A549 (cell line): Measurements from ENCODE around the gene AFG3L2. TPM values are rescaled to one million over a fixed set of nuclear protein-coding genes. Genes with fewer than 3 reads are reported as not detected.

Experiments
- ATAC-seq, 2 experiments: fragments of 200-7000 bp in 1 of 2; fragments of >200 bp in 1 of 2; cut with Nextera tagmentation in 1 of 2; cut with Tn5 transposase in 1 of 2; 3 replicates each; pipeline versions ENCODE4 v1.8.0 to v1.9.1; 2018 to 2020; ENCODE audit warnings: mild to moderate bottlenecking in 1 of 2, moderate library complexity in 1 of 2
- CTCF ChIA-PET: fragments of 300-600 bp; sonication (Branson Sonifier 250); formaldehyde crosslinking; extraction: SDS; loops from one replicate; lab custom pipeline; 2021; ENCODE audit warnings: antibody characterized with exemption, inconsistent platforms; lab: Yijun Ruan, JAX
- POLR2A ChIA-PET: fragments of 350-600 bp; formaldehyde crosslinking; extraction: SDS; loops from one replicate; lab custom pipeline; 2021; ENCODE audit warnings: antibody characterized with exemption, inconsistent platforms; lab: Yijun Ruan, JAX
- DNase-seq, 2 experiments: peaks; one replicate each; pipeline versions ENCODE4 v3.0.0 to v3.0.0-alpha.2; 2011 to 2016; ENCODE audit warnings: low read depth in 1 of 2, low spot score in 1 of 2
- FAIRE-seq: peaks from 2 replicates; lab custom pipeline; 2011; peaks lifted over from hg19 to GRCh38; lab: Jason Lieb, UNC
- H3K27ac ChIP-seq, 2 experiments: fragments of >200 bp; sonication (Bioruptor Twin); formaldehyde crosslinking; 3 replicates each; pipeline ENCODE4 v1.5.1; 2016 to 2017
- H3K4me1 ChIP-seq: fragments of >200 bp; sonication (Bioruptor Twin); formaldehyde crosslinking; 3 replicates; pipeline ENCODE4 v1.6.1; 2016
- H3K4me2 ChIP-seq: fragments of >200 bp; sonication (Bioruptor Twin); formaldehyde crosslinking; 3 replicates; pipeline ENCODE4 v1.6.1; 2016
- H3K4me3 ChIP-seq: fragments of >200 bp; sonication (Bioruptor Twin); formaldehyde crosslinking; 3 replicates; pipeline ENCODE4 v1.5.1; 2016
- H3K9me3 ChIP-seq: fragments of >200 bp; sonication (Bioruptor Twin); formaldehyde crosslinking; 3 replicates; pipeline ENCODE4 v1.6.1; 2016
- CBX2 ChIP-seq: fragments of 200-600 bp; sonication (generic); IDR thresholded peaks from 2 replicates; pipeline ENCODE4 v1.6.1; 2016; ENCODE audit warnings: low read depth, mild to moderate bottlenecking, borderline replicate concordance
- CBX8 ChIP-seq: fragments of 200-600 bp; sonication (generic); IDR thresholded peaks from 2 replicates; pipeline ENCODE4 v1.6.1; 2016
- CEBPB ChIP-seq, 2 experiments: fragments of >200 bp in 1 of 2; sonication (Bioruptor Twin) in 1 of 2; formaldehyde crosslinking in 1 of 2; IDR thresholded peaks; 2 replicates each; pipeline ENCODE4 v1.6.1; 2012 to 2016
- EHMT2 ChIP-seq: fragments of 200-600 bp; sonication (generic); IDR thresholded peaks from 2 replicates; pipeline ENCODE4 v1.6.1; 2016; ENCODE audit warnings: antibody characterized with exemption, low read depth, mild to moderate bottlenecking, moderate library complexity
- EP300 ChIP-seq, 2 experiments: fragments of >200 bp; sonication (Bioruptor Twin); formaldehyde crosslinking; IDR thresholded peaks; 2 replicates in 1 of 2; 3 replicates in 1 of 2; pipeline ENCODE4 v1.6.1; 2016 to 2017
- FOSB ChIP-seq: fragments of 250-450 bp; sonication (Bioruptor Pico); IDR thresholded peaks from 2 replicates; pipeline ENCODE4 v1.5.0; 2020; ENCODE audit warnings: mild to moderate bottlenecking, moderate library complexity
- FOSL2 ChIP-seq, 2 experiments: fragments of 450-650 bp in 1 of 2; fragments of >200 bp in 1 of 2; sonication (Bioruptor Twin) in 1 of 2; formaldehyde crosslinking; IDR thresholded peaks; 2 replicates each; pipeline versions ENCODE4 v1.5.0 to v1.6.1; 2016 to 2020; ENCODE audit warnings: mild to moderate bottlenecking in 1 of 2, moderate library complexity in 1 of 2
- HDAC2 ChIP-seq: fragments of 200-600 bp; sonication (generic); IDR thresholded peaks from 2 replicates; pipeline ENCODE4 v1.6.1; 2016
- HEYL ChIP-seq: fragments of 250-450 bp; sonication (Bioruptor Pico); IDR thresholded peaks from 2 replicates; pipeline ENCODE4 v1.8.0; 2021; ENCODE audit warnings: mild to moderate bottlenecking, moderate library complexity
- HOXA7 ChIP-seq: fragments of 250-450 bp; sonication (Bioruptor Pico); IDR thresholded peaks from 2 replicates; pipeline ENCODE4 v1.5.0; 2020; ENCODE audit warnings: mild to moderate bottlenecking, moderate library complexity
- HOXB5 ChIP-seq: fragments of 250-450 bp; sonication (Bioruptor Pico); IDR thresholded peaks from 2 replicates; pipeline ENCODE4 v1.5.0; 2020; ENCODE audit warnings: mild to moderate bottlenecking, moderate library complexity
- JUNB ChIP-seq: fragments of >200 bp; sonication (Bioruptor Twin); formaldehyde crosslinking; IDR thresholded peaks from 2 replicates; pipeline ENCODE4 v1.6.1; 2016
- KDM1A ChIP-seq: fragments of 200-600 bp; sonication (generic); IDR thresholded peaks from 2 replicates; pipeline ENCODE4 v1.6.1; 2016; ENCODE audit warnings: low read depth, mild to moderate bottlenecking
- KDM5A ChIP-seq: fragments of 200-600 bp; sonication (generic); IDR thresholded peaks from 2 replicates; pipeline ENCODE4 v1.6.1; 2016; ENCODE audit warnings: antibody characterized with exemption, mild to moderate bottlenecking
- MAZ ChIP-seq: fragments of 150-350 bp; IDR thresholded peaks from 2 replicates; pipeline ENCODE4 v1.6.1; 2014; ENCODE audit warnings: antibody characterized with exemption, low read depth, low read length, borderline replicate concordance
- NPAS2 ChIP-seq: fragments of 250-450 bp; sonication (Bioruptor Pico); IDR thresholded peaks from 2 replicates; pipeline ENCODE4 v1.8.0; 2022; ENCODE audit warnings: mild to moderate bottlenecking, moderate library complexity, borderline replicate concordance
- POLR2A ChIP-seq: IDR thresholded peaks from 2 replicates; pipeline ENCODE4 v1.6.1; 2012; ENCODE audit warnings: mild to moderate bottlenecking, low read length
- POLR2AphosphoS2 ChIP-seq: conservative IDR thresholded peaks from 2 replicates; pipeline ENCODE4 v1.6.1; 2012; ENCODE audit warnings: low read length, improper control_type of control experiment, inconsistent platforms
- RAD21 ChIP-seq, 2 experiments: fragments of >200 bp in 1 of 2; sonication (Bioruptor Twin) in 1 of 2; formaldehyde crosslinking in 1 of 2; IDR thresholded peaks in 1 of 2; conservative IDR thresholded peaks in 1 of 2; 2 replicates in 1 of 2; 3 replicates in 1 of 2; pipeline ENCODE4 v1.6.1; 2012 to 2018; ENCODE audit warnings: inconsistent platforms in 1 of 2
- RARB ChIP-seq: fragments of 250-450 bp; sonication (Bioruptor Pico); IDR thresholded peaks from 2 replicates; pipeline ENCODE4 v1.8.0; 2021; ENCODE audit warnings: mild to moderate bottlenecking, moderate library complexity
- RNF2 ChIP-seq: fragments of 200-600 bp; sonication (generic); IDR thresholded peaks from 2 replicates; pipeline ENCODE4 v1.6.1; 2016; ENCODE audit warnings: low read depth, mild to moderate bottlenecking, antibody characterized with exemption, moderate library complexity, borderline replicate concordance
- SMC3 ChIP-seq: fragments of >200 bp; sonication (Bioruptor Twin); formaldehyde crosslinking; IDR thresholded peaks from 3 replicates; pipeline ENCODE4 v1.6.1; 2018; ENCODE audit warnings: inconsistent platforms
- ZC3H11A ChIP-seq: fragments of 450-650 bp; IDR thresholded peaks from 2 replicates; pipeline ENCODE4 v1.6.1; 2014; ENCODE audit warnings: antibody characterized with exemption, mild to moderate bottlenecking
- ZFP36 ChIP-seq: fragments of 450-650 bp; IDR thresholded peaks from 2 replicates; pipeline ENCODE4 v1.6.1; 2014; ENCODE audit warnings: borderline replicate concordance; ENCODE audit not compliant: partially characterized antibody
- ZNF302 ChIP-seq: fragments of 250-450 bp; sonication (Bioruptor Pico); IDR thresholded peaks from 2 replicates; pipeline ENCODE4 v1.9.0; 2021; ENCODE audit warnings: inconsistent platforms, mild to moderate bottlenecking, moderate library complexity
- ZSCAN20 ChIP-seq: fragments of 250-450 bp; sonication (Bioruptor Pico); IDR thresholded peaks from 2 replicates; pipeline ENCODE4 v1.8.0; 2022; ENCODE audit warnings: mild to moderate bottlenecking, moderate library complexity
- WGBS: methylation state at CpG from one replicate; pipeline ENCODE4 v1.1.6; 2017; ENCODE audit errors: missing lambda C conversion rate; 5-methylcytosine and 5-hydroxymethylcytosine counted together
- polyA plus RNA-seq, 4 experiments: library from polyadenylated mRNA; depleted of rRNA in 3 of 4; stranded (reverse); fragments of >200 nt; fragmentation: RNase III in 1 of 4; extraction: RNeasy Plus Mini Kit Qiagen cat#74134 plus additional on column Dnase treatment in 1 of 4; gene quantifications; 2 replicates in 3 of 4; 3 replicates in 1 of 4; pipeline ENCODE4 v1.2.3, GENCODE V29; 2011 to 2017
- TF ChIP-seq, protein P1 (sequence below): fragments of >200 bp; sonication (Bioruptor Twin); formaldehyde crosslinking; IDR thresholded peaks from 2 replicates; pipeline ENCODE4 v1.6.1; 2016
- TF ChIP-seq, protein P2 (sequence below): IDR thresholded peaks from 2 replicates; pipeline ENCODE4 v1.6.1; 2012
- TF ChIP-seq, protein P3 (sequence below): IDR thresholded peaks from 2 replicates; pipeline ENCODE4 v1.6.1; 2012; ENCODE audit warnings: low read depth, borderline replicate concordance
- TF ChIP-seq, protein P4 (sequence below): IDR thresholded peaks from 2 replicates; pipeline ENCODE4 v1.6.1; 2012

Gene AFG3L2
- polyA plus RNA-seq, 2 of the 4 experiments (the other 2 are of a cell fraction): 33.7 to 56.4 TPM

DNA sequence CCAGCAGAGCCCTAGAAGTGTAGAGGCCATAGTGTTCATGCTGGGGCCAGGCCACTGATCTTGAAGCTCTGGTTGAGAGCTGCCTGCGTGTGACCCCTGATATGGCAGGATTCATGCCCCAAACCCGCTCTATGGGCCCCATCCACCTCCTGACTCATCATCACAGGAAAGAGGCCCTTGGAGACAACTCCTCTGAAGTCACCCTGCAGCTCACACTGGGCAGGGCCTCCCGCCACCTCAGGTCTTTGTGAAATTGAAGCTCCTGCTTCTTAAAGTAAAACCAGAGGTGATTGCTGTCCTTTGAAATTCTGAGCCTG lies 81.0 kb downstream of the AFG3L2 start:
- no peak; a peak in 1 of 6 replicates for ATAC-seq
- POLR2A ChIA-PET: interaction anchor here (1.0 kb wide), 1 partner anchor 8 kb away, joined by 4 read pairs; no protein-coding TSS in a partner anchor
- CTCF ChIA-PET: interaction anchor here (2.2 to 4.8 kb wide), 2 partner anchors 24 to 32 kb away, joined by 11 to 20 read pairs; no protein-coding TSS in a partner anchor
- WGBS: 85% methylated on average over 2 of the region's 3 CpGs
- DNase-seq: no peak
- no peak for TF ChIP-seq NPAS2 (CRISPR knock-in tag)
- TF ChIP-seq MAZ: no peak
- TF ChIP-seq RARB (CRISPR knock-in tag): no peak
- no peak for TF ChIP-seq HDAC2
- TF ChIP-seq CEBPB (IDR thresholded peaks at IDR 0.05): no peak
- no peak for TF ChIP-seq RNF2
- TF ChIP-seq CBX8: no peak
- TF ChIP-seq, protein P1, sequence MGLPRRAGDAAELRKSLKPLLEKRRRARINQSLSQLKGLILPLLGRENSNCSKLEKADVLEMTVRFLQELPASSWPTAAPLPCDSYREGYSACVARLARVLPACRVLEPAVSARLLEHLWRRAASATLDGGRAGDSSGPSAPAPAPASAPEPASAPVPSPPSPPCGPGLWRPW: no peak
- no peak for TF ChIP-seq SMC3
- TF ChIP-seq, protein P2, sequence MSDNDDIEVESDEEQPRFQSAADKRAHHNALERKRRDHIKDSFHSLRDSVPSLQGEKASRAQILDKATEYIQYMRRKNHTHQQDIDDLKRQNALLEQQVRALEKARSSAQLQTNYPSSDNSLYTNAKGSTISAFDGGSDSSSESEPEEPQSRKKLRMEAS: no peak
- no peak for TF ChIP-seq RAD21 (conservative IDR thresholded peaks at IDR 0.05 in 1 of 2, IDR thresholded peaks at IDR 0.05 in 1 of 2)
- TF ChIP-seq CBX2: no peak
- TF ChIP-seq ZNF302 (CRISPR knock-in tag): no peak
- no peak for TF ChIP-seq HOXB5 (CRISPR knock-in tag)
- TF ChIP-seq ZSCAN20: no peak
- H3K4me2 ChIP-seq: no peak overlapping the region
- no peaks in the 10 kb centered on the region for H3K4me1 ChIP-seq
- no peaks in the 10 kb centered on the region for H3K9me3 ChIP-seq
- H3K4me3 ChIP-seq: no peak overlapping the region
- FAIRE-seq: no peak
- H3K27ac ChIP-seq: no peak overlapping the region

DNA sequence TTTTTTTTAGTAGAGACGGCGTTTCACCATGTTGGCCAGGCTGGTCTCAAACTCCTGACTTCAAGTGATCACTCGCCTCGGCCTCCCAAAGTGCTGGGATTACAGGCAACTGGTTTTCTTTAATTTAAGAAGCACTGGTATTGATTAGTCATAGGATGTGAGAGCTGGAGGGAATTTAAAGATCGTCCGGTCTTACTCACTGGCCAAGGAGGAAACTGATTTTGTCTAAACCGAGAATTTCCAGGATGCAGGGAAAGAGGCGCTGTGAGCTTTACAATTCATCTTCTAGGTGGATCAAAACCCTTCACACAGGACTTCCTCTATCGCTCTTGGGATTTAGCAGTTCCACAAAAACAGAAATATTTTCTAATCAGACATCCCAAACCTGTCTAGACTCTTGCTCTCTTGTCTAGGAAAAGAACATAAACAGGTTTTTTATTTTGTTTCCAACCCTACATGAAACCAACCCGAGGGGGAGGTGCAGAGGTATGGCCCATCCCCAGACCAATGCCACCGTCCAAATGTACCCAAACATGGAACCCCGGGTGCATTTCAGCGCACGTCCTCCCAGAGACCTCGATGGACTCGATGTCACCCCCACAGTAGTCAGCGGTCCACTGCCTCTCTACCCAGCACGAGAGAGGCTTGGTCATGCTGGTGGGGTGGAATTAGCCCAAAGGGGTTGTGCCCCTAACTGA lies 81.5 kb downstream of the AFG3L2 start:
- Histone ChIP-seq H3K9me3 (no peaks in the 10 kb centered on the region), H3K4me3 (no peak overlapping the region), H3K27ac (no peak overlapping the region), H3K4me2 (no peak overlapping the region), H3K4me1 (no peaks in the 10 kb centered on the region)
- POLR2A ChIA-PET: no interaction called here
- CTCF ChIA-PET: interaction anchor here (0.8 to 4.8 kb wide), 4 partner anchors 11 to 57 kb away, joined by 3 to 20 read pairs (median 7); no protein-coding TSS in a partner anchor
- 74% methylated on average over 12 of the region's 18 CpGs for WGBS
- no peak for TF ChIP-seq EHMT2
- TF ChIP-seq HOXB5 (CRISPR knock-in tag): no peak
- ATAC-seq: no peak
- DNase-seq: no peak
- no peak for FAIRE-seq

DNA sequence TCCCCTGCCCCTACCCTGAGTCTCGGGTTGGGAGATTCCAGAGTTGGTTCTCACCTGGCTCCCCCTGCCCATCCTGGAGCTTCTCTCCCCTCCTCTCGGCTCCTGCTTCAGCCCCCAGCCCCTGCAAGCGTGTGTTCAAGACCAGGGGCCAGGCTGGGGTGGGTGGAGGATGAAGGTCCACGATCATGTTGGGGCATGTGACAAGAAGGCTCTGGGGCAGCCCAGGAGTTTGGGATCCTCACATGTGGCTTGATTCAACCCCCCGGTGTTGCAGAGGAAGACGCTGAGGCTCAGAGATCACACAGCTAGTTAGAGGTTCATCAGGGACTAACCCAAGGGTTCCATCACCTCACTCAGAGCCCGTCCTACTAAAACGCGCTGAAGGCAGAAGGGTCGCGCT lies 83.2 kb downstream of the AFG3L2 start:
- Histone ChIP-seq H3K4me1 (peaks cover under 1% of the 10 kb centered on the region; the same call in 2 of the 3 replicates), H3K4me2 (no peak overlapping the region), H3K9me3 (no peaks in the 10 kb centered on the region), H3K4me3 (no peak overlapping the region)
- POLR2A ChIA-PET: no interaction called here
- TF ChIP-seq JUNB (no peak), ZFP36 (no peak), HEYL (CRISPR knock-in tag) (no peak), ZC3H11A (no peak), HOXA7 (CRISPR knock-in tag) (no peak), RNF2 (no peak), FOSL2 (IDR thresholded peaks at IDR 0.05) (no peak), FOSL2 (CRISPR knock-in tag; IDR thresholded peaks at IDR 0.05) (no peak), POLR2AphosphoS2 (no peak), POLR2A (no peak), MAZ (no peak), FOSB (no peak), RAD21 (conservative IDR thresholded peaks at IDR 0.05 in 1 of 2, IDR thresholded peaks at IDR 0.05 in 1 of 2) (no peak), RARB (CRISPR knock-in tag) (no peak), KDM5A (no peak), KDM1A (no peak), EP300 (IDR thresholded peaks at IDR 0.05) (no peak)
- TF ChIP-seq, protein P3, sequence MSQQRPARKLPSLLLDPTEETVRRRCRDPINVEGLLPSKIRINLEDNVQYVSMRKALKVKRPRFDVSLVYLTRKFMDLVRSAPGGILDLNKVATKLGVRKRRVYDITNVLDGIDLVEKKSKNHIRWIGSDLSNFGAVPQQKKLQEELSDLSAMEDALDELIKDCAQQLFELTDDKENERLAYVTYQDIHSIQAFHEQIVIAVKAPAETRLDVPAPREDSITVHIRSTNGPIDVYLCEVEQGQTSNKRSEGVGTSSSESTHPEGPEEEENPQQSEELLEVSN: no peak
- TF ChIP-seq, protein P4, sequence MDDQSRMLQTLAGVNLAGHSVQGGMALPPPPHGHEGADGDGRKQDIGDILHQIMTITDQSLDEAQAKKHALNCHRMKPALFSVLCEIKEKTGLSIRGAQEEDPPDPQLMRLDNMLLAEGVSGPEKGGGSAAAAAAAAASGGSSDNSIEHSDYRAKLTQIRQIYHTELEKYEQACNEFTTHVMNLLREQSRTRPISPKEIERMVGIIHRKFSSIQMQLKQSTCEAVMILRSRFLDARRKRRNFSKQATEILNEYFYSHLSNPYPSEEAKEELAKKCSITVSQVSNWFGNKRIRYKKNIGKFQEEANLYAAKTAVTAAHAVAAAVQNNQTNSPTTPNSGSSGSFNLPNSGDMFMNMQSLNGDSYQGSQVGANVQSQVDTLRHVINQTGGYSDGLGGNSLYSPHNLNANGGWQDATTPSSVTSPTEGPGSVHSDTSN: no peak
- TF ChIP-seq, protein P1: no peak
- TF ChIP-seq, all 56 proteins: peak for 0
- 60% methylated on average over 7 of the region's 11 CpGs for WGBS
- CTCF ChIA-PET: interaction anchor here (0.6 to 4.8 kb wide), 2 partner anchors 13 to 22 kb away, joined by 3 to 20 read pairs; no protein-coding TSS in a partner anchor
- DNase-seq (no peak), FAIRE-seq (no peak), ATAC-seq (no peak)
- H3K27ac ChIP-seq: no peak overlapping the region
